HG02610 (cell line): ENCODE data around the gene NUDT3.
"Not testable (repeated sequence)": the region's sequence is repeated elsewhere in the genome, so short reads cannot be mapped to it uniquely, and the experiment has no call there.

Source experiments
- ATAC-seq: cut with Tn5 transposase; IDR thresholded peaks from one replicate; pipeline ENCODE4 v1.9.1; 2021; ENCODE audit warnings: mild to moderate bottlenecking, moderate library complexity; ENCODE audit not compliant: unreplicated experiment

NUDT3 gene

GRCh38 chr6:34371865-34372264, 20.6 kb downstream of the NUDT3 start:
- ATAC-seq: not testable (repeated sequence)

GRCh38 chr6:34370361-34370760, 22.1 kb downstream of the NUDT3 start:
- no peak for ATAC-seq

GRCh38 chr6:34369385-34369784, 23.1 kb downstream of the NUDT3 start:
- ATAC-seq: no peak

- no peak for ATAC-seq
Measured at GRCh38 chr6:34366639-34366921, 25.9 kb downstream of the NUDT3 start.

GRCh38 chr6:34365781-34366638, 26.5 kb downstream of the NUDT3 start:
- ATAC-seq: not testable (repeated sequence)

DNA sequence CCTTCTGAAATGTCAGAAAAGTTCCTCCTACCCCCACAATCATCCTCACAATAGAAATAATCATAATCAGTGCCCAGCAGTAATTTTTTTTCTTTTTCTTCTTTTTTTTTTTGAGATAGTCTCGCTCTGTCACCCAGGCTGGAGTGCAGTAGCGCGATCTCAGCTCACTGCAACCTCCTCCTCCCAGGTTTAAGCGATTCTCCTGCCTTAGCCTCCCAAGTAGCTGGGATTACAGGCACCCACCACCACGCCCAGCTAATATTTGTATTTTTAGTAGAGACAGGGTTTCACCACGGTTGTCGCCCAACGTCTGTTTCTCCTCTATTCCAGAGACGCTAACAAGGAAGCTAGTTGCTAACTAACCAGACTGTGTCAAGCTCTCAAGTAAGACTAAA, 28.8 kb downstream of the NUDT3 start:
- ATAC-seq: not testable (repeated sequence)

GRCh38 chr6:34362909-34363680, 29.4 kb downstream of the NUDT3 start:
- peak; percentile 79 for ATAC-seq

GRCh38 chr6:34362176-34362575, 30.3 kb downstream of the NUDT3 start:
- ATAC-seq: no peak

GRCh38 chr6:34360556-34360955, 31.9 kb downstream of the NUDT3 start:
- no peak for ATAC-seq

- no peak for ATAC-seq
Measured at GRCh38 chr6:34359418-34360158, 32.9 kb downstream of the NUDT3 start.

DNA sequence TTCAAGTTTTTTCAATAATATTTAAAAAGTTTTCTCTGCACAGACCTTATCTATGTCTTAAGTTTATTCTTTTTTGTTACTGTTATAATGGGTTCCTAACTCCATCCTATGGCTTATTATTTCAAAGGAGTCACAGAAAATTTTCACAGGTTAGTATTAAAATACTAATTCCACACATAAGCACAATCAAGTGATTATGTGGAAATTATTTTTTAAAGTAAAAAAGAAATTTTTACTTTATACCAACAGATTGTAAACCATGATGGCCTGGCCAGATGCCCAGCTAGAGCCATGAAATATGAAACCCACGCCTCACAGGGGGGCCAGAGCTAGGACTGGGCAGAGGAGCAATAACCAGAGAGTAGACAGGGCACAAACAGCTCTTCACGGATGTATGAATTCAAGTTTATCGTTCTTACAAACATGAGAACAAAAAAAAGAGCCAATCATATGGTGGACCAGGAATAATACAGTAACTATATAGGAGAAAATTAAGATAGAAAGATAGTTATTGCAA, 34.0 kb downstream of the NUDT3 start:
- ATAC-seq: no peak

DNA sequence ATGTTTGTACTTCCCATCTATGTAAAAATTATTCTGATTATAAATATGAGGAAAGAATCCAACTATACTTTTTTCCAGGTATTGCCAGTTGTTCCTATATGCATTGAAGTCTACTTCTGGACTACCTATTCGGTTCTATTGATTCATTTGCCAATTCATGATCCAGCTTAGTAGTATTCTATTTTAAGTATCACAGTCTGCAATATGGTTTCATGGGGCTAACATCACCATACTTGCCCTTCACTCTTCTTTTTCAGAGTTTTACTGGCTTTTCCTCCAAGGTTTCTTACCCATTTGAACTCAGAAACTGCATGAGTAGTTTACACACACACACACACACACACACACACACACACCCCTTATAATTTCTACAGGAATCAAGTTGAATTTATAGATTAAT, 34.5 kb downstream of the NUDT3 start:
- ATAC-seq: no peak

DNA sequence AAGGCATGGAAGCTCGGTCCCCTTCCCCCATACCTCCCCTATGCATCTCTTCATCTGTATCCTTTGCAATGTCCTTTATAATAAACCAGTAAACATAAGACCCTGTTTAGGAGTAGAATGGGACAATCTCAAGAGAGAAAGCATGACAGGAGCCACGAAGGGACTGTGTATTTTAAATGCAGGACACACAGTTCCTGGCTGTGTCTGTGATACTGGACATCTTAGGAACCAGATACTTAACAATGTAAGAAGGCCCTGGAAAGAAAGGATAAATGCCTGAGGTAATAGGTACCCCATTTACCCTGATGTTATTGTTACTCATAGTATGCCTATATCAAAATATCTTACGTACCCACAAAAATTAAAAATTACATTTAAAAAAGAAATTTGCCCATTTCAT, 36.6 kb downstream of the NUDT3 start:
- ATAC-seq: no peak

- not testable (repeated sequence) for ATAC-seq
Measured at GRCh38 chr6:34354230-34354629, 38.2 kb downstream of the NUDT3 start.

GRCh38 chr6:34353530-34353929, 38.9 kb downstream of the NUDT3 start:
- not testable (repeated sequence) for ATAC-seq

DNA sequence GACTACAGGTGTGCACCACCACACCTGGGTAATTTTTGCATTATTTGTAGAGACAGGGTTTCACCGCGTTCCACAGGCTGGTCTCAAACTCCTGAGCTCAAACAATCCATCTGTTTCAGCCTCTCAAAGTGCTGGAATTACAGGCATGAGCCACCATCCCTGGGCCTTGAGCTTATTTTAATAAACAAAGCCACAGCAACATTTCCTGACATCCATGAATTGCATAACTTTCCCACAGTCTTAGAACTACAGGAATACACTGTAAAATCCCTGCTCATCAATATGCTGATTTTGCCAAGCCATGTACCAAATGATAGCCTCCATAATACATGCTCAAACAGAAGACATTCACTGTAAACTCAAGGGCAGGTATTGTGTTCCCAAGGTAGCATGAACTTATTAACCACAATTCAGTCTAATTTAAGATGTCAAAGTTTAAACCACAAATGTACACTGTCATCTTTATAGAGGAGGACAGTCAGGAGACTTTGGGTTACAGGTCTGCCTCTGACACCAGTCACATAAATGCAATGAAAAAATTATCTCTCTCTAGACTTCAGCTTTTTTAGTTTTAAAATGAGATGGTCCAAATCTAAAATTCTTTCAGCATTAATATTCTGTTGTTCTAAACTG, 40.0 kb downstream of the NUDT3 start:
- ATAC-seq: no peak

DNA sequence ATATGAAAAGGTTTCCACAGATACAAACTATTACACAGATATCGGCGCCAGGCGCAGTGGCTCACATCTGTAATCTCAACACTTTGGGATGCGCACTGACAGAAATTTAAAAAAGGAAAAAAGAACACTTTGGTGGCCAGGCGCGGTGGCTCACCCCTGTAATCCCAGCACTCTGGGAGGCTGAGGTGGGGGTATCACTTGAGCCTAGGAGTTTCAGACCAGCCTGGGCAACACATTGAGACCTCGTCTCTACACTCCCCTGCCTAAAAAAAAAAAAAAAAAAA, 41.6 kb downstream of the NUDT3 start:
- no peak for ATAC-seq

GRCh38 chr6:34350137-34350933, 42.1 kb downstream of the NUDT3 start:
- no peak for ATAC-seq

DNA sequence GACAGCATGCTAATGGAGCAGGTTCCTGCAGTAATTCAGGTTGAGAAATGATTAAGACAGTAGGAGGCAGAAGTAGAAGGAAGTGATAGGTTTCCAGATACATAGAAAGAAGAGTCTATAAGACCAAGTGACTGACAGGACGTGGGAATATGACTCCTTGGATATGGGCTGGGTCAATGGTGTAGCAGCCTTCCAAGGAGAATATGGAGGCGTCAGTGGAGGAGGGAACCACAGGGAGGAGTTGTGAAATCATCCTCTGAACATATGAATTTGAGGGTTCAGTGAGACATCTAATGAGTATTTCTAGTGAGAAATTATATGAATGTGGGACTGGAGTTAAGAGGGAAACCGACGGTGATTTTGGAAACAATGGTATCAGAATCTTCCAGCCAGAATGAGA, 43.3 kb downstream of the NUDT3 start:
- ATAC-seq: no peak

DNA sequence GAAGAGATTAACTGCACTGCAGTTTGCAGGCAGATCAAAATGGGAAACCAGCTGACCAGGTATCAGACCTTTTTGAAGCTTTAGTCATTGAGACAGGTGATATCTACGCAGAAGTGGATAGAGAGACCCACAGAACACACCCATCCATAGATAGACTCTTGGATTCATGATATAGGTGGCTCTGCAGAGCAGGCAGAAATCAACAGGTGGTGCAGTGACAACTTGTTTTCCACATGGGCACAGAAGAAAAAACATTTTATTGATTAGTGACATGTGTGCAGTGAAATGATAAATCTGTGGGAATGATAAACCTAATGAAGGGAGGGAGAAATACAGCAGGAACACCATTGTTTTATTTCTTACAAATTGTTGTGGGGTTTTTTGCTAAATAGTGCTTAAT, 45.2 kb downstream of the NUDT3 start:
- ATAC-seq: no peak
